Measurements from ENCODE around the gene NR6A1. TPM values are rescaled to one million over a fixed set of nuclear protein-coding genes. Genes with fewer than 3 reads are reported as not detected.

Gene NR6A1
- total and polyA plus RNA-seq, 2 of the 13 experiments (the other 11 are each of a cell fraction or from before 2014, with no cell fraction given) = 28.1 to 31.5 TPM

DNA sequence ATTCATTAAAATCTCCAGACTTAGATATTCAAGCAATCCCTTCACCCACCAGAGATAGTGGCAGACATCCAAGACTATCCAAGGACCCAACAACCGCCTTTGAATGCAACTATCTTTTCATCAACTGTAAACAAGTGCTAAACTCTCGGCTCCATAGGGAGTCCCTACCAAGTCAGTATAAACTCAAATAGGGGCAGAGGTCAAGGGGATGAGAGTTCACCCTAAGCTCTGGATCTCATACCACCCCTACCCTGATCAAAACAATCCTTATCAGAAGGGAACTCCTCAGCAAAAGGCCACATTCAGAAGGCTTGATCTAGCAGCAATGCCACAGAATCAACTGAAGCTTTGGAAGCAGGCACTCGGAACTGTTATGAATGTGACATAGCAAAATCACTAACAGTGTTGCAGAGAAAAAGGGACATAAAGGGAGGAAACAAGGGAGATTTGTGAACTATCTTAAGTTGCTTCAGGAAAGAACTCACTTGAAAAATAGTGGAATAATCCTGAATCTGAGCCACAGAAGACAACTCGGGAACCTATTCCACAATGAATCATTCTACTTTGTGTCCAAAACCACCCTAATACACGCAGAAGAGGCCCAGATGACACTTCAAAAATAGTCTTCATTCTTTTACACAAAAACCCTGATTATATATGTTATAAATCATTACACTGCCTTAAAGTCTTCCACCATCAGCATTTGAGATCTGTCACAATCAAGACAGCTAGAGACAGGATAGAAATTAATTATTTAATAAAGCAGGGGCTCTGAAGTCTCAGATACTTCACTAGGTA lies 49.8 kb downstream of the NR6A1 start (continued):
- TF ChIP-seq, protein P1, sequence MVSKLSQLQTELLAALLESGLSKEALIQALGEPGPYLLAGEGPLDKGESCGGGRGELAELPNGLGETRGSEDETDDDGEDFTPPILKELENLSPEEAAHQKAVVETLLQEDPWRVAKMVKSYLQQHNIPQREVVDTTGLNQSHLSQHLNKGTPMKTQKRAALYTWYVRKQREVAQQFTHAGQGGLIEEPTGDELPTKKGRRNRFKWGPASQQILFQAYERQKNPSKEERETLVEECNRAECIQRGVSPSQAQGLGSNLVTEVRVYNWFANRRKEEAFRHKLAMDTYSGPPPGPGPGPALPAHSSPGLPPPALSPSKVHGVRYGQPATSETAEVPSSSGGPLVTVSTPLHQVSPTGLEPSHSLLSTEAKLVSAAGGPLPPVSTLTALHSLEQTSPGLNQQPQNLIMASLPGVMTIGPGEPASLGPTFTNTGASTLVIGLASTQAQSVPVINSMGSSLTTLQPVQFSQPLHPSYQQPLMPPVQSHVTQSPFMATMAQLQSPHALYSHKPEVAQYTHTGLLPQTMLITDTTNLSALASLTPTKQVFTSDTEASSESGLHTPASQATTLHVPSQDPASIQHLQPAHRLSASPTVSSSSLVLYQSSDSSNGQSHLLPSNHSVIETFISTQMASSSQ (IDR thresholded peaks at IDR 0.05; ENCODE audit: low read depth) = 0 out of 2 replicates have a peak, but pooled peaks have one; percentile 30
- TF ChIP-seq, protein P1 (CRISPR knock-in tag; IDR thresholded peaks at IDR 0.05; ENCODE audit: borderline replicate concordance) = 0 out of 2 replicates have a peak, but pooled peaks have one; percentile 36
- TF ChIP-seq GATA4 (IDR thresholded peaks at IDR 0.05; ENCODE audit: borderline replicate concordance, low read depth) (peak; percentile 71; the same call in 1 of the 2 replicates), RXRA (CRISPR knock-in tag; IDR thresholded peaks at IDR 0.05) (peak; percentile 76; the same call in 1 of the 2 replicates), NCOA2 (CRISPR knock-in tag; IDR thresholded peaks at IDR 0.05) (peak; percentile 88), MBNL3 (CRISPR knock-in tag; conservative IDR thresholded peaks at IDR 0.05) (no peak), FOXA1 (IDR thresholded peaks at IDR 0.05) (no peak), FOXA1 (CRISPR knock-in tag; IDR thresholded peaks at IDR 0.05) (peak; percentile 81)
- TF ChIP-seq, protein P2, sequence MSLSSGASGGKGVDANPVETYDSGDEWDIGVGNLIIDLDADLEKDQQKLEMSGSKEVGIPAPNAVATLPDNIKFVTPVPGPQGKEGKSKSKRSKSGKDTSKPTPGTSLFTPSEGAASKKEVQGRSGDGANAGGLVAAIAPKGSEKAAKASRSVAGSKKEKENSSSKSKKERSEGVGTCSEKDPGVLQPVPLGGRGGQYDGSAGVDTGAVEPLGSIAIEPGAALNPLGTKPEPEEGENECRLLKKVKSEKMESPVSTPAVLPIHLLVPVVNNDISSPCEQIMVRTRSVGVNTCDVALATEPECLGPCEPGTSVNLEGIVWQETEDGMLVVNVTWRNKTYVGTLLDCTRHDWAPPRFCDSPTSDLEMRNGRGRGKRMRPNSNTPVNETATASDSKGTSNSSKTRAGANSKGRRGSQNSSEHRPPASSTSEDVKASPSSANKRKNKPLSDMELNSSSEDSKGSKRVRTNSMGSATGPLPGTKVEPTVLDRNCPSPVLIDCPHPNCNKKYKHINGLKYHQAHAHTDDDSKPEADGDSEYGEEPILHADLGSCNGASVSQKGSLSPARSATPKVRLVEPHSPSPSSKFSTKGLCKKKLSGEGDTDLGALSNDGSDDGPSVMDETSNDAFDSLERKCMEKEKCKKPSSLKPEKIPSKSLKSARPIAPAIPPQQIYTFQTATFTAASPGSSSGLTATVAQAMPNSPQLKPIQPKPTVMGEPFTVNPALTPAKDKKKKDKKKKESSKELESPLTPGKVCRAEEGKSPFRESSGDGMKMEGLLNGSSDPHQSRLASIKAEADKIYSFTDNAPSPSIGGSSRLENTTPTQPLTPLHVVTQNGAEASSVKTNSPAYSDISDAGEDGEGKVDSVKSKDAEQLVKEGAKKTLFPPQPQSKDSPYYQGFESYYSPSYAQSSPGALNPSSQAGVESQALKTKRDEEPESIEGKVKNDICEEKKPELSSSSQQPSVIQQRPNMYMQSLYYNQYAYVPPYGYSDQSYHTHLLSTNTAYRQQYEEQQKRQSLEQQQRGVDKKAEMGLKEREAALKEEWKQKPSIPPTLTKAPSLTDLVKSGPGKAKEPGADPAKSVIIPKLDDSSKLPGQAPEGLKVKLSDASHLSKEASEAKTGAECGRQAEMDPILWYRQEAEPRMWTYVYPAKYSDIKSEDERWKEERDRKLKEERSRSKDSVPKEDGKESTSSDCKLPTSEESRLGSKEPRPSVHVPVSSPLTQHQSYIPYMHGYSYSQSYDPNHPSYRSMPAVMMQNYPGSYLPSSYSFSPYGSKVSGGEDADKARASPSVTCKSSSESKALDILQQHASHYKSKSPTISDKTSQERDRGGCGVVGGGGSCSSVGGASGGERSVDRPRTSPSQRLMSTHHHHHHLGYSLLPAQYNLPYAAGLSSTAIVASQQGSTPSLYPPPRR (CRISPR knock-in tag; IDR thresholded peaks at IDR 0.05; ENCODE audit: borderline replicate concordance) = peak; percentile 53; the same call in 1 of the 2 replicates
- TF ChIP-seq, protein P3, sequence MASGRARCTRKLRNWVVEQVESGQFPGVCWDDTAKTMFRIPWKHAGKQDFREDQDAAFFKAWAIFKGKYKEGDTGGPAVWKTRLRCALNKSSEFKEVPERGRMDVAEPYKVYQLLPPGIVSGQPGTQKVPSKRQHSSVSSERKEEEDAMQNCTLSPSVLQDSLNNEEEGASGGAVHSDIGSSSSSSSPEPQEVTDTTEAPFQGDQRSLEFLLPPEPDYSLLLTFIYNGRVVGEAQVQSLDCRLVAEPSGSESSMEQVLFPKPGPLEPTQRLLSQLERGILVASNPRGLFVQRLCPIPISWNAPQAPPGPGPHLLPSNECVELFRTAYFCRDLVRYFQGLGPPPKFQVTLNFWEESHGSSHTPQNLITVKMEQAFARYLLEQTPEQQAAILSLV (CRISPR knock-in tag; IDR thresholded peaks at IDR 0.05; ENCODE audit: borderline replicate concordance) = no peak
- TF ChIP-seq, protein P4, sequence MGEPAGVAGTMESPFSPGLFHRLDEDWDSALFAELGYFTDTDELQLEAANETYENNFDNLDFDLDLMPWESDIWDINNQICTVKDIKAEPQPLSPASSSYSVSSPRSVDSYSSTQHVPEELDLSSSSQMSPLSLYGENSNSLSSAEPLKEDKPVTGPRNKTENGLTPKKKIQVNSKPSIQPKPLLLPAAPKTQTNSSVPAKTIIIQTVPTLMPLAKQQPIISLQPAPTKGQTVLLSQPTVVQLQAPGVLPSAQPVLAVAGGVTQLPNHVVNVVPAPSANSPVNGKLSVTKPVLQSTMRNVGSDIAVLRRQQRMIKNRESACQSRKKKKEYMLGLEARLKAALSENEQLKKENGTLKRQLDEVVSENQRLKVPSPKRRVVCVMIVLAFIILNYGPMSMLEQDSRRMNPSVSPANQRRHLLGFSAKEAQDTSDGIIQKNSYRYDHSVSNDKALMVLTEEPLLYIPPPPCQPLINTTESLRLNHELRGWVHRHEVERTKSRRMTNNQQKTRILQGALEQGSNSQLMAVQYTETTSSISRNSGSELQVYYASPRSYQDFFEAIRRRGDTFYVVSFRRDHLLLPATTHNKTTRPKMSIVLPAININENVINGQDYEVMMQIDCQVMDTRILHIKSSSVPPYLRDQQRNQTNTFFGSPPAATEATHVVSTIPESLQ (CRISPR knock-in tag; conservative IDR thresholded peaks at IDR 0.05) = no peak
